H9 (cell line): ENCODE data around the gene VIT. TPM values are rescaled to one million over a fixed set of nuclear protein-coding genes. Genes with fewer than 3 reads are reported as not detected.

Experiments used
- DNase-seq: peaks from one replicate; pipeline ENCODE4 v3.0.0-alpha.2; 2017
- H2AFZ ChIP-seq: one replicate; pipeline ENCODE4 v1.6.1; 2013; ENCODE audit warnings: mild to moderate bottlenecking, low read length, control low read depth, moderate library complexity
- H2AK5ac ChIP-seq: 2 replicates; pipeline ENCODE4 v1.6.1; 2013; ENCODE audit warnings: low read length, control low read depth, mixed read lengths; ENCODE audit not compliant: insufficient read length
- H2BK120ac ChIP-seq: one replicate; pipeline ENCODE4 v1.6.1; 2013; ENCODE audit warnings: low read depth, mild to moderate bottlenecking, low read length, control low read depth, inconsistent platforms; ENCODE audit not compliant: poor library complexity, severe bottlenecking
- H2BK12ac ChIP-seq: 2 replicates; pipeline ENCODE4 v1.6.1; 2013; ENCODE audit warnings: low read length, control low read depth, mixed read lengths, low read depth; ENCODE audit not compliant: insufficient read length
- H2BK15ac ChIP-seq: 2 replicates; pipeline ENCODE4 v1.6.1; 2013; ENCODE audit warnings: low read depth, low read length, control low read depth
- H2BK20ac ChIP-seq: one replicate; pipeline ENCODE4 v1.6.1; 2013; ENCODE audit warnings: low read depth, mild to moderate bottlenecking, low read length, control low read depth, inconsistent platforms; ENCODE audit not compliant: poor library complexity, severe bottlenecking
- H2BK5ac ChIP-seq: 2 replicates; pipeline ENCODE4 v1.6.1; 2013; ENCODE audit warnings: low read length, control low read depth, mixed read lengths; ENCODE audit not compliant: insufficient read length
- H3K14ac ChIP-seq: 2 replicates; pipeline ENCODE4 v1.6.1; 2013; ENCODE audit warnings: low read length, control low read depth; ENCODE audit not compliant: insufficient read depth
- H3K18ac ChIP-seq: 2 replicates; pipeline ENCODE4 v1.6.1; 2013; ENCODE audit warnings: low read depth, mild to moderate bottlenecking, mixed read lengths, low read length, control low read depth; ENCODE audit not compliant: insufficient read length
- H3K23ac ChIP-seq: 2 replicates; pipeline ENCODE4 v1.6.1; 2013; ENCODE audit warnings: low read length, control low read depth, mixed read lengths, low read depth; ENCODE audit not compliant: insufficient read length
- H3K23me2 ChIP-seq: 2 replicates; pipeline ENCODE4 v1.6.1; 2013; ENCODE audit warnings: low read depth, mild to moderate bottlenecking, mixed read lengths, low read length, control low read depth; ENCODE audit not compliant: insufficient read length, poor library complexity, severe bottlenecking
- H3K27ac ChIP-seq: 2 replicates; pipeline ENCODE4 v1.5.1; 2013; ENCODE audit warnings: low read length, control low read depth, mixed read lengths, low read depth; ENCODE audit not compliant: insufficient read length
- H3K27me3 ChIP-seq: 2 replicates; pipeline ENCODE4 v1.6.1; 2013; ENCODE audit warnings: low read length, control low read depth, inconsistent platforms; ENCODE audit not compliant: insufficient read depth
- H3K4ac ChIP-seq: 2 replicates; pipeline ENCODE4 v1.6.1; 2013; ENCODE audit warnings: low read depth, mild to moderate bottlenecking, control low read depth, inconsistent platforms, low read length, moderate library complexity
- H3K4me1 ChIP-seq: 2 replicates; pipeline ENCODE4 v1.6.1; 2013; ENCODE audit warnings: low read length, control low read depth, inconsistent platforms; ENCODE audit not compliant: insufficient read depth
- H3K4me2 ChIP-seq: 2 replicates; pipeline ENCODE4 v1.6.1; 2013; ENCODE audit warnings: low read length, control low read depth, mixed read lengths; ENCODE audit not compliant: insufficient read length, insufficient read depth
- H3K56ac ChIP-seq: 2 replicates; pipeline ENCODE4 v1.6.1; 2013; ENCODE audit warnings: low read depth, mild to moderate bottlenecking, mixed read lengths, low read length, control low read depth; ENCODE audit not compliant: insufficient read length
- H3K79me1 ChIP-seq: 2 replicates; pipeline ENCODE4 v1.6.1; 2013; ENCODE audit warnings: low read depth, mild to moderate bottlenecking, moderate library complexity, low read length, control low read depth, inconsistent platforms; ENCODE audit not compliant: insufficient read depth, poor library complexity, severe bottlenecking
- H3K79me2 ChIP-seq: 2 replicates; pipeline ENCODE4 v1.6.1; 2013; ENCODE audit warnings: low read length, control low read depth, inconsistent platforms; ENCODE audit not compliant: insufficient read depth
- H3K9ac ChIP-seq: 2 replicates; pipeline ENCODE4 v1.6.1; 2013; ENCODE audit warnings: low read length, control low read depth, mixed read lengths; ENCODE audit not compliant: insufficient read length; ENCODE audit errors: extremely low read depth
- H3K9me3 ChIP-seq: one replicate; pipeline ENCODE4 v1.6.1; 2013; ENCODE audit warnings: low read depth, low read length, inconsistent platforms; ENCODE audit not compliant: control insufficient read depth
- H3T11ph ChIP-seq: one replicate; pipeline ENCODE4 v1.6.1; 2013; ENCODE audit warnings: mild to moderate bottlenecking, low read length, control low read depth, inconsistent platforms
- H4K20me1 ChIP-seq: one replicate; pipeline ENCODE4 v1.6.1; 2013; ENCODE audit not compliant: control insufficient read depth, insufficient read length, insufficient read depth
- H4K5ac ChIP-seq: 2 replicates; pipeline ENCODE4 v1.6.1; 2013; ENCODE audit warnings: low read depth, mild to moderate bottlenecking, mixed read lengths, low read length, control low read depth; ENCODE audit not compliant: insufficient read length
- H4K8ac ChIP-seq: replicated peaks from 2 replicates; pipeline ENCODE4 v1.6.1; 2013; ENCODE audit warnings: low read length, control low read depth, mixed read lengths, low read depth; ENCODE audit not compliant: insufficient read length
- H4K91ac ChIP-seq: 2 replicates; pipeline ENCODE4 v1.6.1; 2013; ENCODE audit warnings: low read depth, mild to moderate bottlenecking, moderate library complexity, mixed read lengths, low read length, control low read depth; ENCODE audit not compliant: insufficient read length
- H3K27ac Mint-ChIP-seq, 3 experiments: 2 replicates in 2 of 3; 3 replicates in 1 of 3; pipeline ENCODE4 v1.8.0; 2020 to 2021; ENCODE audit warnings: mixed read lengths in 3 of 3, mild to moderate bottlenecking in 1 of 3, moderate library complexity in 1 of 3
- H3K27me3 Mint-ChIP-seq: 2 replicates; pipeline ENCODE4 v1.8.0; 2021; ENCODE audit warnings: low read depth, mild to moderate bottlenecking, moderate library complexity, mixed read lengths
- H3K36me3 Mint-ChIP-seq, 3 experiments: 2 replicates in 2 of 3; 3 replicates in 1 of 3; pipeline ENCODE4 v1.8.0; 2020 to 2021; ENCODE audit warnings: low read depth in 3 of 3, mixed read lengths in 3 of 3; ENCODE audit not compliant: insufficient read depth in 1 of 3
- H3K4me1 Mint-ChIP-seq, 2 experiments: 2 replicates each; pipeline ENCODE4 v1.8.0; 2020; ENCODE audit warnings: mixed read lengths in 2 of 2
- H3K4me3 Mint-ChIP-seq, 2 experiments: 2 replicates in 1 of 2; 3 replicates in 1 of 2; pipeline ENCODE4 v1.8.0; 2020 to 2021; ENCODE audit warnings: mild to moderate bottlenecking in 2 of 2, mixed read lengths in 2 of 2, moderate library complexity in 1 of 2
- H3K9me3 Mint-ChIP-seq, 2 experiments: 2 replicates in 1 of 2; 3 replicates in 1 of 2; pipeline ENCODE4 v1.8.0; 2020; ENCODE audit warnings: mild to moderate bottlenecking in 2 of 2, mixed read lengths in 2 of 2, moderate library complexity in 1 of 2
- CTCF ChIP-seq: fragments of 200-600 bp; sonication (generic); conservative IDR thresholded peaks from 3 replicates; pipeline ENCODE4 v1.8.0; 2021; ENCODE audit warnings: antibody characterized with exemption, mild to moderate bottlenecking
- WGBS: extraction: QIAGEN DNeasy Blood & Tissue Kit; methylation state at CpG from one replicate; pipeline ENCODE4 v1.1.7; 2013; ENCODE audit warnings: missing lambda C conversion rate, low lambda C conversion rate, mixed read lengths; ENCODE audit not compliant: insufficient read length; ENCODE audit errors: extremely low coverage; 5-methylcytosine and 5-hydroxymethylcytosine counted together
- total RNA-seq: library from RNA; stranded (reverse); gene quantifications from 2 replicates; pipeline ENCODE4 v1.2.1, GENCODE V29; 2021

Gene VIT
- total RNA-seq, 1 experiment from 2014 or later: 0.15 TPM

GRCh38 chr2:36706021-36706876 lies 9.7 kb downstream of the VIT start:
- Histone ChIP-seq H3K14ac (no peak overlapping the region), H4K91ac (no peak overlapping the region), H3K23me2 (no peaks in the 10 kb centered on the region), H3K79me1 (no peaks in the 10 kb centered on the region), H3K9me3 (no peaks in the 10 kb centered on the region), H2BK20ac (no peak overlapping the region), H2BK12ac (no peak overlapping the region), H4K20me1 (no peaks in the 10 kb centered on the region), H3K79me2 (no peaks in the 10 kb centered on the region), H4K8ac (no peak overlapping the region), H3K9ac (no peak overlapping the region), H3K23ac (no peak overlapping the region), H3K27me3 (no peaks in the 10 kb centered on the region), H3K27ac (no peak overlapping the region), H3K4ac (no peak overlapping the region), H2AK5ac (no peak overlapping the region), H2BK15ac (no peak overlapping the region), H3K4me2 (no peak overlapping the region), H3K4me1 (peaks cover 5% of the 10 kb centered on the region), H2BK5ac (no peak overlapping the region), H3K56ac (no peak overlapping the region), H3T11ph (no peak overlapping the region), H2AFZ (no peak overlapping the region), H2BK120ac (no peak overlapping the region), H4K5ac (no peak overlapping the region), H3K18ac (no peak overlapping the region)
- Mint-ChIP-seq H3K4me3 (no peak overlapping the region), H3K27me3 (no peaks in the 10 kb centered on the region), H3K9me3 (peaks cover 8 to 9% of the 10 kb centered on the region in 2 experiments; a peak in 4 of 5 replicates), H3K27ac (no peak overlapping the region), H3K36me3 (peaks cover 3 to 10% (median 4%) of the 10 kb centered on the region in 3 experiments; a peak in 6 of 7 replicates), H3K4me1 (peaks cover 11 to 12% of the 10 kb centered on the region in 2 experiments)
- DNase-seq: no peak
- TF ChIP-seq CTCF: no peak
- WGBS: no CpG with 5 or more reads among the region's 5 CpGs
